NK-92 (cell line): ENCODE data around the gene DNAJC22.

Experiments used
- DNase-seq: peaks from one replicate; lab custom pipeline; 2025; ENCODE audit not compliant: unreplicated experiment; lab: John Stamatoyannopoulos, UW

DNAJC22 gene

GRCh38 chr12:49342914-49343731, 3.6 kb upstream of the DNAJC22 start:
- DNase-seq = no peak

- DNase-seq = no peak
These were observed 2.1 kb upstream of the DNAJC22 start for GRCh38 chr12:49344486-49345050.

- no peak for DNase-seq
These were observed 1.4 kb upstream of the DNAJC22 start for GRCh38 chr12:49345051-49345824.

GRCh38 chr12:49345825-49346658, 646 bp upstream of the DNAJC22 start:
- no peak for DNase-seq

- DNase-seq = no peak
These were observed 864 bp downstream of the DNAJC22 start for GRCh38 chr12:49347311-49348193.

GRCh38 chr12:49348781-49349180, 2.1 kb downstream of the DNAJC22 start:
- DNase-seq = no peak

- no peak for DNase-seq
These were observed 2.6 kb downstream of the DNAJC22 start for GRCh38 chr12:49349266-49349665.

- no peak for DNase-seq
These were observed 5.7 kb downstream of the DNAJC22 start for GRCh38 chr12:49352351-49352750.

- no peak for DNase-seq
These were observed 9.2 kb downstream of the DNAJC22 start for GRCh38 chr12:49355913-49356312.

GRCh38 chr12:49357103-49357678, 10.5 kb downstream of the DNAJC22 start:
- no peak for DNase-seq

- DNase-seq = no peak
These were observed 11.9 kb downstream of the DNAJC22 start for GRCh38 chr12:49358483-49359141.

GRCh38 chr12:49359671-49360070, 13.0 kb downstream of the DNAJC22 start:
- no peak for DNase-seq

- no peak for DNase-seq
These were observed 15.4 kb downstream of the DNAJC22 start for GRCh38 chr12:49362077-49362476.

- no peak for DNase-seq
These were observed 18.3 kb downstream of the DNAJC22 start for GRCh38 chr12:49364989-49365388.

- no peak for DNase-seq
These were observed 18.9 kb downstream of the DNAJC22 start for GRCh38 chr12:49365542-49365941.

- DNase-seq = no peak
These were observed 19.5 kb downstream of the DNAJC22 start for GRCh38 chr12:49366096-49366651.

- DNase-seq = no peak
These were observed 20.1 kb downstream of the DNAJC22 start for GRCh38 chr12:49366652-49367380.
